ENCODE measurements around the gene TRABD2B. TPM values are rescaled to one million over a fixed set of nuclear protein-coding genes. Genes with fewer than 3 reads are reported as not detected.

Gene TRABD2B
- polyA plus RNA-seq, 1 experiment, result not detected

- no peaks in the 10 kb centered on the region for H3K9me3 ChIP-seq (ENCODE audit: control insufficient read depth, insufficient read depth, low read length)
- H3K27me3 ChIP-seq (ENCODE audit: control insufficient read depth, insufficient read depth, low read length), result no peaks in the 10 kb centered on the region
- H3K4me3 ChIP-seq (ENCODE audit: low read depth, low read length), result no peak overlapping the region
- no peak for TF ChIP-seq CTCF (IDR thresholded peaks at IDR 0.05; ENCODE audit: low read depth, low read length)
- ChIA-PET POLR2A (no interaction called here), CTCF (no interaction called here)
- DNase-seq (ENCODE audit: low read depth, low spot score), result no peak
- no peak overlapping the region for H3K27ac ChIP-seq (ENCODE audit: low read depth, low read length)
Observed at GRCh38 chr1:47793563-47793962, 203.6 kb downstream of the TRABD2B start.

GRCh38 chr1:47792779-47793178, 204.4 kb downstream of the TRABD2B start:
- Histone ChIP-seq H3K27ac (ENCODE audit: low read depth, low read length) (no peak overlapping the region), H3K9me3 (ENCODE audit: control insufficient read depth, insufficient read depth, low read length) (no peaks in the 10 kb centered on the region), H3K27me3 (ENCODE audit: control insufficient read depth, insufficient read depth, low read length) (no peaks in the 10 kb centered on the region), H3K4me3 (ENCODE audit: low read depth, low read length) (no peak overlapping the region)
- no peak for DNase-seq (ENCODE audit: low read depth, low spot score)
- TF ChIP-seq CTCF (IDR thresholded peaks at IDR 0.05; ENCODE audit: low read depth, low read length), result no peak
- CTCF ChIA-PET, result no interaction called here
- POLR2A ChIA-PET, result no interaction called here

DNA sequence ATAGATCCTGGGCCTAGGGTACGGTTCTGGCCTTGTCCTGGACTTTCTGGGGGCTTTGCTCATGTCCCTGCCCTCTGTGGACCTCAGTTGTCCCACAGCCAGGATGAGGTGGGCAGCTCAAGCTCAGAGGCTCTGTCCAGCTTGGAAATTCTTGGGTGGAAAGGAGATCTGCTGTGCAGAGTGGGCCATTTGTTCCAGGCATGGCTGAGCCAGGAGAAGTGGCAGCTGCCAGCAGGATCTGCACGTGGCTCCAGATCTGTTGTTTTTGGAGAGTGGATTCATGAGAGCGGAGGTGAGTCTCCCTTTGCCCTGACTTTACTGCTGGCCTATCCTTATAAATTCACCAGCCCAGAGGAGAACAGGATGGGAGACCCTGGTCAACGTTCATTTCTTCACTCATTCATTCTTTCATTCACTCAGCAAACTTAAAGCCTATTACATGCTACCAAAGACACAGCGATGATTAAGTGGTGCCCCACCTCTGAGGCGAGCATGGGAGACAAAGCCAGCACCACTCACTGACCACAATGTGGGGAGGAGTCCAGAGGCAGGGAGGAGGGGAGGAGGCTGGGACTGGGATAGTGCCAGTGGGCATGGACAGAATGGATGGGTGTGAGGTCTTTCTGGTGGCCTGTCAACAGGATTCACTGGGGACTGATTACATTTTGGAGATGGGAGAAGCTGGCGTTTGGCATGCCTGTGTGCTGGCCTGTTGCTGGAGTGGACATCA, 205.1 kb downstream of the TRABD2B start:
- DNase-seq (ENCODE audit: low read depth, low spot score), result no peak
- Histone ChIP-seq H3K4me3 (ENCODE audit: low read depth, low read length) (no peak overlapping the region), H3K9me3 (ENCODE audit: control insufficient read depth, insufficient read depth, low read length) (no peaks in the 10 kb centered on the region), H3K27me3 (ENCODE audit: control insufficient read depth, insufficient read depth, low read length) (no peaks in the 10 kb centered on the region), H3K27ac (ENCODE audit: low read depth, low read length) (no peak overlapping the region)
- CTCF ChIA-PET, result no interaction called here
- POLR2A ChIA-PET, result no interaction called here
- TF ChIP-seq CTCF (IDR thresholded peaks at IDR 0.05; ENCODE audit: low read depth, low read length), result no peak

DNA sequence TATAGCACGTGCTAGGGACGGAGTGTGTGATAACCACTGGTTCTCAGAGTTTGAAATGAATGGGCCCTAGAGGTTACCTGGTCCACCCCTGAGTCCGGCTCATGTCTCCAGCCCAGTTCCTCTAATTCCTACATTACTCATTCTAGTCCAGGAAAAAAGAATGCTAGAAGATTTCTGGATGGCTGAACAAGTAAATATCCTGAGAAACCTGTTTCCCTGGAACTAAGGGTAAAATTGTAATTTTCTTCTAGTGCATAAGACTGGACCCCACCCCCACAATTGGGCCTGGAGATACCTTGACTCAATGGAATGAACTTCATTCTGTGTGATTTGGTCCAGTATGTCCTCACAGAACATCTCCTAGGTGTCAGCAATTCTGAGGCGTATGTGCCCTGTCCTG, 208.4 kb downstream of the TRABD2B start:
- Histone ChIP-seq H3K4me3 (ENCODE audit: low read depth, low read length) (no peak overlapping the region), H3K27ac (ENCODE audit: low read depth, low read length) (no peak overlapping the region), H3K9me3 (ENCODE audit: control insufficient read depth, insufficient read depth, low read length) (no peaks in the 10 kb centered on the region), H3K27me3 (ENCODE audit: control insufficient read depth, insufficient read depth, low read length) (no peaks in the 10 kb centered on the region)
- TF ChIP-seq CTCF (IDR thresholded peaks at IDR 0.05; ENCODE audit: low read depth, low read length), result no peak
- ChIA-PET POLR2A (no interaction called here), CTCF (no interaction called here)
- no peak for DNase-seq (ENCODE audit: low read depth, low spot score)

- CTCF ChIA-PET, result interaction anchor here (0.6 kb wide), 1 partner anchor 50 kb away, joined by 3 read pairs; no protein-coding TSS in a partner anchor
- H3K9me3 ChIP-seq (ENCODE audit: control insufficient read depth, insufficient read depth, low read length), result no peaks in the 10 kb centered on the region
- no peaks in the 10 kb centered on the region for H3K27me3 ChIP-seq (ENCODE audit: control insufficient read depth, insufficient read depth, low read length)
- no peak for TF ChIP-seq CTCF (IDR thresholded peaks at IDR 0.05; ENCODE audit: low read depth, low read length)
- no peak for DNase-seq (ENCODE audit: low read depth, low spot score)
- H3K4me3 ChIP-seq (ENCODE audit: low read depth, low read length), result no peak overlapping the region
- no peak overlapping the region for H3K27ac ChIP-seq (ENCODE audit: low read depth, low read length)
- POLR2A ChIA-PET, result no interaction called here
Observed at GRCh38 chr1:47787560-47787959, 209.6 kb downstream of the TRABD2B start.

All from AG04450 (cell line).